HCT116 (cell line): Measurements from ENCODE around the gene SLC25A4. TPM values are rescaled to one million over a fixed set of nuclear protein-coding genes. Genes with fewer than 3 reads are reported as not detected.

Experiments used
- ATAC-seq: fragments of 200-7000 bp; cut with Tn5 transposase; 2 replicates; pipeline ENCODE4 v1.9.1; 2020; ENCODE audit warnings: mild to moderate bottlenecking, moderate library complexity
- BruUV-seq: library from RNA; stranded (reverse); fragments of 400-500 nt; replicated peaks from 2 replicates; lab custom pipeline; 2021; lab: Mats Ljungman, UMichigan
- CTCF ChIA-PET: fragments of 300-600 bp; sonication (Branson Sonifier 250); formaldehyde crosslinking; loops from one replicate; lab custom pipeline; 2021; ENCODE audit warnings: antibody characterized with exemption; lab: Charles Lee
- POLR2A ChIA-PET: fragments of 300-600, 350-600 bp; sonication (Branson Sonifier 250); formaldehyde crosslinking; loops from one replicate; lab custom pipeline; 2021; ENCODE audit warnings: antibody characterized with exemption; lab: Charles Lee
- RAD21 ChIA-PET, 2 experiments: fragments of 300-600 bp; sonication (Branson Sonifier 250); formaldehyde crosslinking; loops; one replicate each; lab custom pipeline; 2023; ENCODE audit warnings: low total read pairs in 2 of 2; ENCODE audit not compliant: uncharacterized antibody in 2 of 2, unreplicated experiment in 2 of 2, low non-redundant PET in 1 of 2; lab: Charles Lee
- DNase-seq: peaks from one replicate; pipeline ENCODE4 v3.0.0-alpha.2; 2010; ENCODE audit warnings: low read depth, low spot score
- H2AFZ ChIP-seq: fragments of 200-600 bp; shearing (Covaris generic), sonication (generic); 2 replicates; pipeline ENCODE4 v1.6.1; 2017; ENCODE audit warnings: low read depth, mixed run types, mixed read lengths, antibody characterized with exemption, low read length; ENCODE audit not compliant: poor library complexity, severe bottlenecking
- H3K27ac ChIP-seq: 2 replicates; pipeline ENCODE4 v1.5.1; 2012; ENCODE audit warnings: low read depth, low read length
- H3K27me3 ChIP-seq: fragments of 200-600 bp; sonication (generic); 2 replicates; pipeline ENCODE4 v1.6.1; 2016; ENCODE audit warnings: mixed run types, low read length, mixed read lengths; ENCODE audit not compliant: insufficient read depth
- H3K36me3 ChIP-seq, 2 experiments: fragments of 200-500 bp in 1 of 2; fragments of 200-600 bp in 1 of 2; sonication (Bioruptor generic) in 1 of 2; sonication (generic) in 1 of 2; 2 replicates each; pipeline versions ENCODE4 v1.5.1 to v1.6.1; 2014 to 2016; ENCODE audit warnings: low read length in 2 of 2, inconsistent platforms in 1 of 2, mixed read lengths in 1 of 2, mixed run types in 1 of 2; ENCODE audit not compliant: insufficient read depth in 2 of 2, control insufficient read depth in 1 of 2
- H3K4me1 ChIP-seq, 2 experiments: fragments of 200-600 bp in 1 of 2; sonication (generic) in 1 of 2; 2 replicates each; pipeline versions ENCODE4 v1.5.1 to v1.6.1; 2012 to 2017; ENCODE audit warnings: low read length in 2 of 2, inconsistent platforms in 1 of 2, mild to moderate bottlenecking in 1 of 2, mixed read lengths in 1 of 2, mixed run types in 1 of 2, moderate library complexity in 1 of 2; ENCODE audit not compliant: insufficient read depth in 2 of 2, control insufficient read depth in 1 of 2
- H3K4me2 ChIP-seq: fragments of 200-600 bp; sonication (generic); 2 replicates; pipeline ENCODE4 v1.6.1; 2017; ENCODE audit warnings: mixed run types, low read length, mixed read lengths
- H3K4me3 ChIP-seq, 2 experiments: fragments of 200-600 bp in 1 of 2; sonication (generic) in 1 of 2; replicated peaks in 1 of 2; 2 replicates each; pipeline ENCODE4 v1.5.1; 2011 to 2016; ENCODE audit warnings: low read length in 2 of 2, control low read depth in 1 of 2, low read depth in 1 of 2, mild to moderate bottlenecking in 1 of 2, mixed read lengths in 1 of 2, mixed run types in 1 of 2
- H3K79me2 ChIP-seq: fragments of 200-600 bp; sonication (generic); 2 replicates; pipeline ENCODE4 v1.6.1; 2017; ENCODE audit warnings: mild to moderate bottlenecking, mixed run types, low read length, moderate library complexity, mixed read lengths; ENCODE audit not compliant: insufficient read depth
- H3K9ac ChIP-seq: fragments of 200-600 bp; sonication (generic); 2 replicates; pipeline ENCODE4 v1.6.1; 2016; ENCODE audit warnings: low read length, mixed read lengths
- H3K9me2 ChIP-seq: fragments of 200-600 bp; sonication (generic), shearing (Covaris generic); 2 replicates; pipeline ENCODE4 v1.6.1; 2017; ENCODE audit warnings: mixed run types, mild to moderate bottlenecking, moderate library complexity; ENCODE audit not compliant: insufficient read depth
- H3K9me3 ChIP-seq, 2 experiments: fragments of 200-500 bp in 1 of 2; fragments of 200-600 bp in 1 of 2; sonication (Bioruptor generic) in 1 of 2; sonication (generic) in 1 of 2; 2 replicates each; pipeline ENCODE4 v1.6.1; 2014 to 2017; ENCODE audit warnings: low read length in 2 of 2, mixed read lengths in 2 of 2, inconsistent platforms in 1 of 2, low read depth in 1 of 2, mild to moderate bottlenecking in 1 of 2, mixed run types in 1 of 2, moderate library complexity in 1 of 2; ENCODE audit not compliant: control insufficient read depth in 1 of 2, insufficient read depth in 1 of 2
- H4K20me1 ChIP-seq: fragments of 200-600 bp; sonication (generic), shearing (Covaris generic); 2 replicates; pipeline ENCODE4 v1.6.1; 2017; ENCODE audit warnings: mixed run types, mild to moderate bottlenecking, moderate library complexity; ENCODE audit not compliant: insufficient read depth
- ATF3 ChIP-seq: IDR thresholded peaks from 2 replicates; pipeline ENCODE4 v1.6.1; 2012
- CBX3 ChIP-seq: IDR thresholded peaks from 2 replicates; pipeline ENCODE4 v1.6.1; 2012; ENCODE audit warnings: low read depth
- CEBPB ChIP-seq: IDR thresholded peaks from 2 replicates; pipeline ENCODE4 v1.6.1; 2012; ENCODE audit warnings: low read depth
- CTCF ChIP-seq, 3 experiments: fragments of 200-600 bp in 1 of 3; sonication (generic) in 1 of 3; IDR thresholded peaks in 2 of 3; conservative IDR thresholded peaks in 1 of 3; 2 replicates each; pipeline ENCODE4 v1.5.1; 2012 to 2017; ENCODE audit warnings: low read depth in 2 of 3, low read length in 2 of 3, antibody characterized with exemption in 1 of 3, borderline replicate concordance in 1 of 3, control low read depth in 1 of 3, mild to moderate bottlenecking in 1 of 3, mixed read lengths in 1 of 3, mixed run types in 1 of 3, moderate library complexity in 1 of 3; ENCODE audit not compliant: insufficient read depth in 1 of 3
- EGR1 ChIP-seq: IDR thresholded peaks from 2 replicates; pipeline ENCODE4 v1.6.1; 2012; ENCODE audit warnings: low read depth
- FOSL1 ChIP-seq: IDR thresholded peaks from 2 replicates; pipeline ENCODE4 v1.6.1; 2012; ENCODE audit warnings: low read depth
- MAX ChIP-seq: IDR thresholded peaks from 2 replicates; pipeline ENCODE4 v1.6.1; 2012
- POLR2A ChIP-seq: IDR thresholded peaks from 2 replicates; pipeline ENCODE4 v1.7.0; 2011; ENCODE audit warnings: borderline replicate concordance; ENCODE audit not compliant: insufficient read depth, insufficient read length; ENCODE audit errors: extremely low read depth
- POLR2AphosphoS5 ChIP-seq: IDR thresholded peaks from 2 replicates; pipeline ENCODE4 v1.6.1; 2011; ENCODE audit warnings: mild to moderate bottlenecking, low read depth, low read length, moderate library complexity
- SIN3A ChIP-seq: IDR thresholded peaks from 2 replicates; pipeline ENCODE4 v1.6.1; 2012; ENCODE audit warnings: low read depth
- YY1 ChIP-seq: IDR thresholded peaks from 2 replicates; pipeline ENCODE4 v1.6.1; 2011; ENCODE audit warnings: low read length, low read depth, moderate library complexity, mild to moderate bottlenecking; ENCODE audit not compliant: insufficient replicate concordance; ENCODE audit errors: extremely low read depth
- ZFX ChIP-seq: fragments of 450-650 bp; IDR thresholded peaks from 2 replicates; pipeline ENCODE4 v1.6.1; 2017
- intact Hi-C: fragments of 100-400 bp; cut with micrococcal nuclease; formaldehyde crosslinking; loops from 2 replicates; pipeline ENCODE4 v1.10.0; 2022
- total RNA-seq: library from RNA; stranded (reverse); gene quantifications from one replicate; pipeline ENCODE4 v1.2.1, GENCODE V29; 2021; ENCODE audit not compliant: unreplicated experiment

Gene SLC25A4
- total RNA-seq, 1 experiment from 2014 or later = 27.9 TPM

GRCh38 chr4:185104733-185105132, 38.3 kb upstream of the SLC25A4 start:
- RAD21 ChIA-PET = no interaction called here
- CTCF ChIA-PET = interaction anchor here (1.3 kb wide), 1 partner anchor 9 kb away, joined by 4 read pairs; no protein-coding TSS in a partner anchor
- BruUV-seq = no TSS peak
- Histone ChIP-seq H3K9ac (no peak overlapping the region), H3K4me2 (no peak overlapping the region), H3K9me2 (no peaks in the 10 kb centered on the region), H3K4me1 (peaks cover 2 to 16% of the 10 kb centered on the region in 2 experiments; a peak in 3 of 4 replicates), H3K4me3 (no peak overlapping the region), H3K79me2 (no peaks in the 10 kb centered on the region), H3K36me3 (no peaks in the 10 kb centered on the region), H3K27ac (no peak overlapping the region), H3K9me3 (0 out of 4 replicates have a peak, but pooled peaks cover 0 to 4% of the 10 kb centered on the region in 2 experiments), H2AFZ (peak overlapping the region; percentile 16), H3K27me3 (no peaks in the 10 kb centered on the region), H4K20me1 (no peaks in the 10 kb centered on the region)
- intact Hi-C loops = no loop called here
- no peak for TF ChIP-seq YY1
- no peak for TF ChIP-seq FOSL1
- no peak for TF ChIP-seq CEBPB
- no peak for TF ChIP-seq ZFX
- TF ChIP-seq CTCF (IDR thresholded peaks at IDR 0.05 in 2 of 3, conservative IDR thresholded peaks at IDR 0.05 in 1 of 3; ENCODE audit: borderline replicate concordance in 1 of 3, insufficient read depth in 1 of 3, low read depth in 2 of 3, low read length in 2 of 3) = no peak
- TF ChIP-seq CBX3 = no peak
- TF ChIP-seq ATF3 = no peak
- TF ChIP-seq POLR2A = no peak
- no peak for TF ChIP-seq SIN3A
- TF ChIP-seq POLR2AphosphoS5 = no peak
- no peak for TF ChIP-seq EGR1
- TF ChIP-seq MAX = no peak
- ATAC-seq (no peak), DNase-seq (no peak)
- POLR2A ChIA-PET = no interaction called here
